PC-3 (cell line): ENCODE data around the gene ADIRF.
"Not testable (repeated sequence)": the region's sequence is repeated elsewhere in the genome, so short reads cannot be mapped to it uniquely, and the experiment has no call there.

Experiments used
- CTCF ChIP-seq: fragments of 300-600 bp; sonication (generic); conservative IDR thresholded peaks from 2 replicates; pipeline ENCODE4 v1.5.1; 2017; ENCODE audit warnings: antibody characterized with exemption, low read depth, mild to moderate bottlenecking, low read length
- EZH2 ChIP-seq: fragments of 300-600 bp; sonication (generic); IDR thresholded peaks from one replicate; pipeline ENCODE4 v1.6.1; 2017; ENCODE audit warnings: antibody characterized with exemption, mild to moderate bottlenecking, low read length; ENCODE audit not compliant: unreplicated experiment
- EZH2phosphoT487 ChIP-seq: fragments of 300-600 bp; sonication (generic); IDR thresholded peaks from 2 replicates; pipeline ENCODE4 v1.6.1; 2018; ENCODE audit warnings: mild to moderate bottlenecking, antibody characterized with exemption, low read length, borderline replicate concordance

- not testable (repeated sequence) for TF ChIP-seq CTCF, EZH2, EZH2phosphoT487
Measured at GRCh38 chr10:86984498-86984897, 16.2 kb downstream of the ADIRF start.
